Activated T-helper 1 cell treated with anti-CD3 and anti-CD28 coated beads, Interleukin-12 subunit alpha, Interleukin-12 subunit beta, Interleukin-2, Interleukin-4 antibody, amounts not matched to agents 30 ng/mL and 10 ng/mL and 1 ng/mL, durations not matched to agents 14 hours and 24 hours and 36 hours (primary cell): ENCODE measurements around the gene FAM163B. TPM values are rescaled to one million over a fixed set of nuclear protein-coding genes. Genes with fewer than 3 reads are reported as not detected.
"Not testable (repeated sequence)": the region's sequence is repeated elsewhere in the genome, so short reads cannot be mapped to it uniquely, and the experiment has no call there.

ENCODE experiments used
- DNase-seq: peaks from one replicate; pipeline ENCODE4 v3.0.0; 2021; ENCODE audit warnings: low spot score
- H3K27ac Mint-ChIP-seq: one replicate; pipeline ENCODE4 v1.8.0; 2021; ENCODE audit warnings: mild to moderate bottlenecking, mixed read lengths
- H3K27me3 Mint-ChIP-seq: one replicate; pipeline ENCODE4 v1.8.0; 2022; ENCODE audit warnings: mild to moderate bottlenecking, moderate library complexity, mixed read lengths; ENCODE audit not compliant: insufficient read depth
- H3K36me3 Mint-ChIP-seq: one replicate; pipeline ENCODE4 v1.8.0; 2021; ENCODE audit warnings: low read depth, mixed read lengths
- H3K4me1 Mint-ChIP-seq: one replicate; pipeline ENCODE4 v1.8.0; 2021; ENCODE audit warnings: low read depth, mixed read lengths
- H3K4me3 Mint-ChIP-seq: one replicate; pipeline ENCODE4 v1.8.0; 2021; ENCODE audit warnings: mild to moderate bottlenecking, moderate library complexity, mixed read lengths
- H3K9me3 Mint-ChIP-seq: one replicate; pipeline ENCODE4 v1.8.0; 2021; ENCODE audit warnings: mixed read lengths
- intact Hi-C: fragments of 100-400 bp; cut with micrococcal nuclease; formaldehyde crosslinking; loops from one replicate; pipeline ENCODE4 v1.15.1; 2024
- total RNA-seq: library from RNA; stranded (reverse); gene quantifications from 2 replicates; pipeline ENCODE4 v1.2.3, GENCODE V29; 2022

The FAM163B gene
- total RNA-seq, 1 donor from 2014 or later: not detected

DNA sequence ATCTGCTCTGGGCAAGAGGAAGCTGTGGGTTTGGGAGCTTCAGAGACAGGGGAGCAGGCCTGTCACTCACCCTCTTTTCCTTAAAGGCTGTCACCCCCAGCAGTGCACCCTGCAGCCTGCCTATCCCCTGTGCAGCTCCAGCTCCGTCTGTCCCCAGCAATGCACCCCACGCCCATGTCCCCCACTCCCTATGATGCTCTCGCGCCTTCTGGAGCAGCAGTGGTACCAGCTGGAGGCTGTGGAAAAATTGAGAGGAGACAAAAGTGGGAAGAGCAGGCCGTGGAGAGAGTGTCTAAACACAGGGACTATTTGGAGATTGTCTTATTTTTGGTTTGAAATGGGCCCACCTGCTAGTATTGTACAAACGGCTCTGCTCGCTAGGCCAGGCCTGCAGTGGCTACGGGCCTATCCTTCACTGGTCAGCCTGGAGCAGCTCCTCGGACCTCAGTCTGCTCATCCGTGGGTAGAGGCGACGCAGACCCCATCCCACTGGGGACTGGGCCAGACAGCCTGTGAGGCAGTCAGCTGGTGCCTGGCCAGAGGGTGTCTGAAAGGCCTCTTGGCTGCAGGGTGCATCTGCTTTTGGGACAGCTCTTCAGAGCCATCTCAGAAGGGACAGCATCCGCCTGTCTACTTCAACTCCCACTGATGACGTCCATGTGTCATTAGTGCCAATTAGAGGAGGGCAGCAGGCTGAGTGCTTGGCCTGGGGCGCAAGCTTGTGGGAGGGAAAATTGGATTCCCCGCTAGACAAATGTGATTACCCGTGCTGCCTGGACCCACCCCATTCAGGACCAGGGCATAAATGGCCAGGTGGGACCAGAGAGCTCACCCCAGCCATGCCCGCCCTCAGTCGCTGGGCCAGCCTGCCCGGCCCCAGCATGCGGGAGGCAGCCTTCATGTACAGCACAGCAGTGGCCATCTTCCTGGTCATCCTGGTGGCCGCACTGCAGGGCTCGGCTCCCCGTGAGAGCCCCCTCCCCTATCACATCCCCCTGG lies 26.6 kb upstream of the FAM163B start, which contains the start of gene DBH:
DBH (plus strand) TSS at position 831 of the 999 bp plus-strand sequence; CDS start at position 840, 9 bp downstream.
- no peaks in the 10 kb centered on the region for H3K9me3 Mint-ChIP-seq
- no peak within 1 kb of the TSS for H3K27ac Mint-ChIP-seq
- H3K4me1 Mint-ChIP-seq: no peaks in the 10 kb centered on the region
- H3K27me3 Mint-ChIP-seq: peaks cover 2% of the 10 kb centered on the region
- intact Hi-C loops: no loop called here
- no peaks in the 10 kb centered on the region for H3K36me3 Mint-ChIP-seq
- DNase-seq: no peak
- no peak within 1 kb of the TSS for H3K4me3 Mint-ChIP-seq

DNA sequence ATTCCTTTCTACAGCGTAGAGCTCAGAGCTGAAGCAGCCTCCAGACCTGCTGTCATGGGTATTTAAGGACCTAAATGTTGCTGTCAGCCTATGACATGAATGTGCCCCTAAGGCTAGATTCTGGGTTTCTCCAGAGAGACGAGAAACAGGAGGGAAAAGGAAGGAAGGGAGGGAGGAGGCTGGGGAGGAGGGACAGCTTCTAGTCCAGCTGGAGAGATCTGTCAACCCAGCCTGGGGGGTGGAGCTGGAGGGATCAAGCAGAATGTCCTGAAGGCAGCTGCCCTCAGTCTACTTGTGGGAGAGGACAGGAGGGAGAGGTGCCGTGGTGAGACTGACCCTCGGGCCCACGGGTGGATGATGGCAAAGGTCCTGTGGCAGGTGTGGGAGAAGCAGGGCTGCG lies 25.9 kb upstream of the FAM163B start:
- Mint-ChIP-seq H3K27ac (no peak overlapping the region), H3K27me3 (peaks cover 2% of the 10 kb centered on the region), H3K36me3 (no peaks in the 10 kb centered on the region), H3K9me3 (no peaks in the 10 kb centered on the region), H3K4me3 (no peak overlapping the region), H3K4me1 (no peaks in the 10 kb centered on the region)
- DNase-seq: no peak
- intact Hi-C loops: no loop called here

DNA sequence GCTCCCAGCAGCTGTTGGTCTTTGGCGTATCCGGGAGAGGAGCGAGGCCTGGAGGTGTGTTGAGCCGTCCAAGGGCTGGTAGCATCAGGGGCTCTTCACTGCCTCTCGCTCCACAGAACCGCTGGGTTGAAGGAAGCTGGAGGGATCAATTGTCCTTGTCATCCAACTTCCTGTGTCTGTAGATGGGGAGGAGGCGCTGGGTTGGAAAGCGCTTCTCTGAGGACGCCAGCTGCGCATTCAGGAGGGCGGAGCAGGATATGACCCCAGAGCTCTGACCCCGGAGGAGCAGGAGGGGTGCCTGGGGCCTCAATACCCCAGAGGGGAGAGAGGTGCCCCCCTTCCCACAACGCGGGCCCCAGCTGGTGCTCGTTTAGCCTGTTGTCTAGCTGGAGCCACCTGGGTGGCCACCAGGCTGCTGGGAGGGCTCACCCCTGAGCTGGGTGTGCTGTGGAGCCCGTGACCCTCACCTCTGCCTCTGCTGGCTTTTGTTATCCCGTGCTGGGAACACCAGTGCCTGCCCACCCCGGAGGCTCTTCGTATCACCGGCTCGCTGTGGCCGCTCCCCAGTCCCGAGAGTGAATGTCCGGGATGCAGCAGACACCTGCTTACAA lies 25.0 kb upstream of the FAM163B start:
- Mint-ChIP-seq H3K9me3 (no peaks in the 10 kb centered on the region), H3K4me3 (no peak overlapping the region), H3K27ac (no peak overlapping the region), H3K27me3 (peaks cover 2% of the 10 kb centered on the region), H3K36me3 (no peaks in the 10 kb centered on the region), H3K4me1 (no peaks in the 10 kb centered on the region)
- no peak for DNase-seq
- intact Hi-C loops: no loop called here

DNA sequence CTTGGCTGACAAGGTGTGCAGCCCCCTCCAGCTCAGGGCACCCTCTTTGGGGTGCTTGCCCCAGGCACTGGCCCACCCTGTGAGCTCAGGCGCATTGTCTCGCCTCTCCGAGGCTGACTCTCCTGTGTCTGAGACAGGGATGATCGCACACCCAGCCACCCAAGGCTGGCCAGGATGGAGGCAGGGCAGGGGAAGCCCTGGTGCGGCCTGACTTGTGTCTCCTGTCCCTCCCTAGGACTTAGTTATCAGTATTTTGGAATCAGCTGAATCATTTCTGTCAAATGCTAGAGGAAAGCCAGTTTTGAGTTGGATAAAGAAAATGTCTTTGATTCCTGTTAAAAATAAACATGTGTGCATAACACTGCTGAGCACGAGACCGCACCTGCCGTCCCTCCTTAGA lies 24.5 kb upstream of the FAM163B start:
- intact Hi-C loops: no loop called here
- DNase-seq: no peak

DNA sequence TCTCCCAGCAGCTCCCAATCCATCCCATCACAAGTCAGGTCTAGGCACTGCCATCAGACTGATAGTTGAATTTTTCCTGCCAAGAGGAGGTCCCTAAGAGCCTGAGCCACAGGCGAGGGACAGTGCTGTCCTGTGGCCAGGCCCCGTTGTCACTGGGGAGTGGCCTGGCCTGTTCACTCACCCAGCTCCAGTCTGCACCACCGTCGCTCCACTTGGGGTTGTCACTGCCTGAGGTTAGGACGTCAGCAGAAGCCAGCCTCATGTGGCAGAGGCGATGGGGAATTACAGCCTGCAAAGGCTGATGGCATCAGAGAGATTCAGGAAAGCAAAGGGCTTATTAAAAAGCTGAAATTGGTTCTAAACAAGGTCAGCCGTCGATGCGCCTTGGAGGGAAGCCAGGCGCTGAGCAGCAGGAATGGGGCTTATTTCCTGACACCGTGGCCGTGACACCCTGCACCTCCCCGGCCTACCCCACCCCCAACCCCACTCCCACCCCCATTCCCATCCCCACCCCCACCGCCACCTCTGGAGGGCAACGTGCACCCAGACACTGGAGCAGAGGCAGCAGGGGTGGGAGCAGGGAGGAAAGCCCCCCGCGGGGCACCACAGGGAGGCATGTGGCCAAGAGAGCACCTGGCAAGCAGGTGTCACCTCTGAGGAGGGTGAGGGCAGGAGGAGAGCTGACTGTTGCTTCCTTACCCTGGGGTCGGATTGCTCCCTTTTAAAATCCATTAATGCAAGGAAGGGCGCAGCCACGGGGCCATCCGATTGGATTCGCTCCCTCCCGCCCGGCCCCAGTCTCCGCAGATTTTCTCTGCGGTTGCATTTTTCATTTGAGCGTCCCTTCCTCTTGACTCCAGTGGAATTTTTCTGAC lies 23.9 kb upstream of the FAM163B start:
- Mint-ChIP-seq H3K9me3 (no peaks in the 10 kb centered on the region), H3K27ac (no peak overlapping the region), H3K4me1 (no peaks in the 10 kb centered on the region), H3K4me3 (no peak overlapping the region), H3K27me3 (no peaks in the 10 kb centered on the region), H3K36me3 (no peaks in the 10 kb centered on the region)
- intact Hi-C loops: no loop called here
- DNase-seq: no peak

More for the DNA sequence above, 24.5 kb upstream of the FAM163B start:
- Mint-ChIP-seq H3K36me3 (no peaks in the 10 kb centered on the region), H3K27ac (no peak overlapping the region), H3K27me3 (peaks cover 2% of the 10 kb centered on the region), H3K4me1 (no peaks in the 10 kb centered on the region), H3K9me3 (no peaks in the 10 kb centered on the region), H3K4me3 (no peak overlapping the region)

DNA sequence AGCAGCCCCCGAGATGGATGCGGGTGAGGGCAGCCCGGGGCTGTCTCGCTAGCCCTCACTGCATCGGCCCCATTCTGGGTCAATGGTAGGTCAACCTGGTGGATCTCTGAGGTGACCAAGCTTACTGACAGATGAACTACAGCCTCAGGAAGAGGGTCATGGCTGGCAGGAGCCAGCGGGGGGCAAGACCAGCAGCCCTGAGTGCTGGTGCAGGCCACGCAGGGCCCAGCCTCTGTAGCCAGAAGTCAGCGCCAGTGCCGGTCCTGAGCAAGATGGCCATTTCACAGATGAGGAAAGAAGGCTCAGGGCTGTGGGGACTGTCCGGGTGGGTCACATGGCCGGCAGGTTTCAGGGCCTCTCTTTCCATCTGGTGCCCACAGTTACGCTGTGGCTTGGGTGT lies 21.9 kb upstream of the FAM163B start:
- Mint-ChIP-seq H3K27me3 (peaks cover 2% of the 10 kb centered on the region), H3K4me3 (no peak overlapping the region), H3K4me1 (no peaks in the 10 kb centered on the region), H3K9me3 (peaks cover 14% of the 10 kb centered on the region), H3K27ac (no peak overlapping the region), H3K36me3 (no peaks in the 10 kb centered on the region)
- intact Hi-C loops: no loop called here
- DNase-seq: no peak

DNA sequence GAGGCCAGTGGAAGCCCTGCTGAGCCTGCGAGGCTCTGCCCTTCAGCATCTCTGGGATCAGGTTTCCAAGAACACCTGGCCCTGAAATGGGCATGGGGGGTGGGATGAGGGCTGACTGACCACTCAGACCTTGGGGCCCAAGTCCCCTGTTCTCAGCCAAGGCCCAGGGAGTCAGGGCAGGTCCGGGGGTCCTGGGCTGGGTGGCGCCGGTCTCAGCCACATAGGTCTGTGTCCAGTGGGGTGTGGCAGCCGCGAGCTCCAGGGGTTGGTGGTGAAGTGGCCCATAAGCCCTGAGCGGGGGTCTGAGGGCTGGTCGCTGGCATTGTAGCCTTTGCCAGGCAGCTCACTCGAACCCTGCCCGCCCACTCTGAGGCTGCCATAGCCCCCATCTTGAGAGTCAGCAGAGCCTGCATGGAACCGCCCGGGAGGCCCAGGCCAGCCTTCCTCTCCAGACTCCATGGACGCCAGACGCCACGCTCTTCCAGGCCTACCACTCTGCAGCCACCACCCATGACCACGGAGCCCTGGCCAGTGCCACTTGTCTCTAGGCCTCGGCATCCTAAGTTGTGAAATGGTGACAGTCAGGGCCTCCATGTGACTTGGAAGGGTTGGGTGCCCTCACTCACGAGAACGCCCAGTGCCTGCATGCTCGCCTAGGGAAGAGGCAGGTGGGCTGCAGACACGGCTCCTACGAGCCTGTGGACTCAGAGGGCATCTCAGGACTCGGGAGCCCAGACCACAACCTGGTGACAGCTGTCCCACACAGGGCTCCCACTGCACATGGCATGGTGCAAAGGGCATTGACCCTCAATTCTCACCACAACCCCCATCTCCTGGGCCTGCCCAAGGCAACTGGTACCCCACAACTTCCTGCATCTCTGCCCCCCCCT lies 20.3 kb upstream of the FAM163B start:
- intact Hi-C loops: no loop called here

DNA sequence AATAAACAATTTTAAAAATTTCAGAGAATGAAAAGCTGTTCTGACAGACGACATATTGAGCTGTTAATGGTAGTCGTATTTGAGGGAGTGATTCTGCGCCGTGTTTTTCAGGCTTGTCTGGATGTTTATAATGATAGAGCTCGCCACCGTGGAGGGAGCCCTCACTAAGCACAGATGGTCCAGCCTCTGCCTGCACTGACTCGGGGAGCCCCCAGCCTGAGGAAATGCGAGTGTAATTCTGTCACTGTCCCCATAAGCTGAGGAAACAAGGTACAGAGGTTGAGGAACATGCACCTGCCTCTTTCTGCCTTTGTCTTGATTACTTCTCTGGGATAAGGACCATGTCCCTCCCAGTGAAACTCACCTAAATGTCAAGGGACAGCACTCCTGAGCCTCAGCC lies 19.6 kb upstream of the FAM163B start:
- Mint-ChIP-seq H3K27me3 (peaks cover 4% of the 10 kb centered on the region), H3K9me3 (peaks cover 23% of the 10 kb centered on the region), H3K4me3 (no peak overlapping the region), H3K4me1 (no peaks in the 10 kb centered on the region), H3K36me3 (no peaks in the 10 kb centered on the region), H3K27ac (no peak overlapping the region)
- DNase-seq: no peak
- intact Hi-C loops: no loop called here

More for the DNA sequence above, 20.3 kb upstream of the FAM163B start:
- Mint-ChIP-seq H3K4me1 (no peaks in the 10 kb centered on the region), H3K27ac (no peak overlapping the region), H3K4me3 (no peak overlapping the region), H3K36me3 (no peaks in the 10 kb centered on the region), H3K27me3 (peaks cover 4% of the 10 kb centered on the region), H3K9me3 (peaks cover 23% of the 10 kb centered on the region)
- no peak for DNase-seq

DNA sequence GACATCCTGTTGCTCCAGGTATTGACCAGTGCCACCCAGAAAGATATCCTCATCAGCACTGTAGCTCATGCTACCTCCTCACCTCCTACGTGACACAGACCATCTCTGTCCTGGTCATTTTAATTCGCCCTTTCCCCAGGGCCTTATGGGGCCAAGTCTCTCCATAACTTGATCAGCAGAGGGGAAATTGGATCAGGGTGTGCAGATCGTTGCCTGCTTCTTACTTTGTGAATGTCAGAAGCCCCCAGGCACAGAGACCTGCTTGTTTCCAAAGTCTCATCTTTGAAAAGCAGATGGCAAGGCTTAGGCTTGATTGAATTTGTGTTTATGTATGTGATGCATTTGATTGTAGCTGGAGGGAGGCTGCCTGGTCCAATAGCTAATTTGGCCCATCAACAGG lies 18.2 kb upstream of the FAM163B start:
- peaks cover 1% of the 10 kb centered on the region for H3K4me1 Mint-ChIP-seq
- intact Hi-C loops: no loop called here
- no peak overlapping the region for H3K4me3 Mint-ChIP-seq

DNA sequence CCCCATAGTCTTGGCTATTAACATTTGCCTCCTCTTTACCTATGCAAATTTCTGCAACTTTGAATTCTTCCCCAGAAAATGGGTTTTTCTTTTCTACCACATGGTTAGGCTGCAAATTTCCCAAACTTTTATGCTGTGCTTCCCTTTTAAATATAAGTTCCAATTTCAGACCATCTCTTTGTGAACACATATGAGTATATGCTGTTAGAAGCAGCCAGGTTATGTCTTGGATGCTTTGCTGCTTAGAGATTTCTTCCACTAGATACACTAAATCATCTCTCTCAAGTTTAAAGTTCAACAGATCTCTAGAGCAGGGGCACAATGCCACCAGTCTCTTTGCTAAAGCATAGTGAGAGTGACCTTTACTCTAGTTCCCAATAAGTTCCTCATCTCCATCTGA lies 16.8 kb upstream of the FAM163B start:
- H3K27ac Mint-ChIP-seq, intact Hi-C loops, H3K36me3 Mint-ChIP-seq, DNase-seq, H3K4me3 Mint-ChIP-seq, H3K27me3 Mint-ChIP-seq: not testable (repeated sequence)
- H3K4me1 Mint-ChIP-seq: peaks cover 15% of the 10 kb centered on the region
- peaks cover 23% of the 10 kb centered on the region for H3K9me3 Mint-ChIP-seq

More for the DNA sequence above, 18.2 kb upstream of the FAM163B start:
- H3K9me3 Mint-ChIP-seq: peaks cover 23% of the 10 kb centered on the region
- DNase-seq: no peak
- no peaks in the 10 kb centered on the region for H3K36me3 Mint-ChIP-seq
- H3K27ac Mint-ChIP-seq: no peak overlapping the region
- peaks cover 4% of the 10 kb centered on the region for H3K27me3 Mint-ChIP-seq

DNA sequence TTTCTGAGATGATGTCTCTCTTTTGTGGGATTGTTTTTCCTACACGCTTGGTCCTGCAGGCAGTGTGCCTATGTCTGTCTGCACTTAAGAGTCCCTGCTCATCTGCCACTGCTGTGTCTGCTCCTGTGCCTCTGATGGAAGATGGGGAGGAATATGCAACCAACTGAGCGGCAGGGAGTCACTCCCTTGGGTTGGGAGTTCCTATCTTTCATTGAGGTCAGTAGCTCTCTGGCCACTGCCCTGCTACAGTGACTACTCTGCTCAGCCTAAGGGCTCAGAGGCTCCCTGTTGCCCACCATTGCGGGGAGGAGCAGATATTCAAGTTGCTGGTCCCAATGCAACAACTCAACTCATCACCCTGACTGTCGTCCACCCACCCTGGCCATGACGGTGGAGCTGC lies 13.4 kb upstream of the FAM163B start:
- Mint-ChIP-seq H3K27me3 (peaks cover 5% of the 10 kb centered on the region), H3K4me3 (no peak overlapping the region), H3K27ac (no peak overlapping the region), H3K36me3 (peaks cover 2% of the 10 kb centered on the region), H3K9me3 (peaks cover 23% of the 10 kb centered on the region), H3K4me1 (peaks cover 38% of the 10 kb centered on the region)
- no peak for DNase-seq
- intact Hi-C loops: loop anchor here (5.0 kb wide), 1 partner anchor 55 kb away; no protein-coding TSS in a partner anchor
